Choroid plexus epithelial cell (primary cell): ENCODE data around the gene ITPK1.

Experiments
- DNase-seq: peaks from one replicate; pipeline ENCODE4 v3.0.0-alpha.2; 2010; ENCODE audit warnings: low read depth
- H3K4me3 ChIP-seq: 2 replicates; pipeline ENCODE4 v1.5.1; 2011; ENCODE audit warnings: low read depth, mild to moderate bottlenecking, control low read depth, low read length, moderate library complexity
- TF ChIP-seq, protein P1 (sequence below): conservative IDR thresholded peaks from 2 replicates; pipeline ENCODE4 v1.5.1; 2011; ENCODE audit warnings: low read depth, mild to moderate bottlenecking, control low read depth, inconsistent platforms, low read length, moderate library complexity

Gene ITPK1

GRCh38 chr14:93155667-93156066, 39.9 kb upstream of the ITPK1 start:
- no peak overlapping the region for H3K4me3 ChIP-seq
- no peak for DNase-seq
- TF ChIP-seq, protein P1, sequence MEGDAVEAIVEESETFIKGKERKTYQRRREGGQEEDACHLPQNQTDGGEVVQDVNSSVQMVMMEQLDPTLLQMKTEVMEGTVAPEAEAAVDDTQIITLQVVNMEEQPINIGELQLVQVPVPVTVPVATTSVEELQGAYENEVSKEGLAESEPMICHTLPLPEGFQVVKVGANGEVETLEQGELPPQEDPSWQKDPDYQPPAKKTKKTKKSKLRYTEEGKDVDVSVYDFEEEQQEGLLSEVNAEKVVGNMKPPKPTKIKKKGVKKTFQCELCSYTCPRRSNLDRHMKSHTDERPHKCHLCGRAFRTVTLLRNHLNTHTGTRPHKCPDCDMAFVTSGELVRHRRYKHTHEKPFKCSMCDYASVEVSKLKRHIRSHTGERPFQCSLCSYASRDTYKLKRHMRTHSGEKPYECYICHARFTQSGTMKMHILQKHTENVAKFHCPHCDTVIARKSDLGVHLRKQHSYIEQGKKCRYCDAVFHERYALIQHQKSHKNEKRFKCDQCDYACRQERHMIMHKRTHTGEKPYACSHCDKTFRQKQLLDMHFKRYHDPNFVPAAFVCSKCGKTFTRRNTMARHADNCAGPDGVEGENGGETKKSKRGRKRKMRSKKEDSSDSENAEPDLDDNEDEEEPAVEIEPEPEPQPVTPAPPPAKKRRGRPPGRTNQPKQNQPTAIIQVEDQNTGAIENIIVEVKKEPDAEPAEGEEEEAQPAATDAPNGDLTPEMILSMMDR: no peak

GRCh38 chr14:93153121-93153520, 37.4 kb upstream of the ITPK1 start:
- H3K4me3 ChIP-seq: no peak overlapping the region
- TF ChIP-seq, protein P1: no peak
- no peak for DNase-seq

GRCh38 chr14:93150227-93151208, 34.8 kb upstream of the ITPK1 start:
- no peak for DNase-seq
- H3K4me3 ChIP-seq: no peak overlapping the region
- TF ChIP-seq, protein P1: no peak

- H3K4me3 ChIP-seq: no peak overlapping the region
- no peak for DNase-seq
- TF ChIP-seq, protein P1: no peak
Measured at GRCh38 chr14:93148979-93149378, 33.3 kb upstream of the ITPK1 start.

GRCh38 chr14:93146119-93146518, 30.4 kb upstream of the ITPK1 start:
- no peak overlapping the region for H3K4me3 ChIP-seq
- no peak for DNase-seq

DNA sequence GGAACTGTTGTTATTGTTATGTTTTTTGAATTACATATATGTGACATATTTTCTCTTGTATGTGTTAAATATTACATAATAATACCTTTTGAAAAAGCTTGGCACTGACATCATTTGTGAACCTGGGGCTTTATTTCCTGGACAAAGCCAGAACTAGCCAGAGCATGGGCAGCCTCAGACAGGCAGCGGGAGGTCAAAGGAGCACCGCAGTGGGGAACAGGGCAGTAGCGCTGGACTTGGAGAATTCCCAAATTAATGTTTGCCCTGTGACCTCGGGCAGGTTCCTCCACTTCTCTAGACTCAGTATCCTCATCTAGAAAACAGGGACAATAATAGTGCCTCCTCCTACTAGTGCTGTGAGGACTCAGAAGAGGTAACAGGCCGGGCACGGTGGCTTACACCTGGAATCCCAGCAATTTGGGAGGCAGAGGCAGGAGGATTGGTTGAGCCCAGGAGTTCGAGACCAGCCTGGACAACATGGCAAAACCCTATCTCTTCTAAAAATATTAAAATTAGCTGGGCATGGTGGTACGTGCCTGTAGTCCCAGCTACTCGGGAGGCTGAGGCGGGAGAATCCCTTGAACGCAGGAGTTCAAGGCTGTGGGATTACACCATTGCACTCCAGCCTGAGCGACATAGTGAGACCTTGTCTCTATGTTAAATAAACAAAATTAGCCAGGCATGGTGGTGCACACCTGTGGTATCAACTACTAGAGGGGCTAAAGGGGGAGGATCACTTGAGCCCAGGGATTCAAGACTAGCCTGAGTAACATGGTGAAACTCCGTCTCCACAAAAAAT, 27.3 kb upstream of the ITPK1 start:
- no peak for DNase-seq
- TF ChIP-seq, protein P1: no peak
- no peak overlapping the region for H3K4me3 ChIP-seq

More at GRCh38 chr14:93146119-93146518, 30.4 kb upstream of the ITPK1 start:
- TF ChIP-seq, protein P1: no peak
